GM21737 (cell line): ENCODE measurements around the gene VPS33B.
"Not testable (repeated sequence)": the region's sequence is repeated elsewhere in the genome, so short reads cannot be mapped to it uniquely, and the experiment has no call there.

ENCODE experiments used
- ATAC-seq: cut with Tn5 transposase; IDR thresholded peaks from one replicate; pipeline ENCODE4 v1.9.1; 2021; ENCODE audit warnings: mild to moderate bottlenecking, moderate library complexity; ENCODE audit not compliant: unreplicated experiment

Gene VPS33B

GRCh38 chr15:91032919-91033803 lies 10.8 kb upstream of the VPS33B start:
- no peak for ATAC-seq

- no peak for ATAC-seq
Measured at GRCh38 chr15:91031796-91032195, 9.4 kb upstream of the VPS33B start.

GRCh38 chr15:91027677-91028076 lies 5.3 kb upstream of the VPS33B start:
- ATAC-seq = no peak

- ATAC-seq = no peak
Measured at GRCh38 chr15:91023720-91024119, 1.3 kb upstream of the VPS33B start.

GRCh38 chr15:91022832-91023129 lies 387 bp upstream of the VPS33B start:
- ATAC-seq = no peak

- no peak for ATAC-seq
Measured at GRCh38 chr15:91021516-91022074, 799 bp downstream of the VPS33B start.

- ATAC-seq = no peak
Measured at GRCh38 chr15:91018158-91018557, 4.2 kb downstream of the VPS33B start.

GRCh38 chr15:91017716-91018115 lies 4.7 kb downstream of the VPS33B start:
- ATAC-seq = no peak

GRCh38 chr15:91013701-91014100 lies 8.7 kb downstream of the VPS33B start:
- not testable (repeated sequence) for ATAC-seq

GRCh38 chr15:91007266-91007665 lies 15.1 kb downstream of the VPS33B start:
- no peak for ATAC-seq

GRCh38 chr15:91001209-91001608 lies 21.2 kb downstream of the VPS33B start:
- no peak for ATAC-seq

- ATAC-seq = no peak
Measured at GRCh38 chr15:90998737-90999136, 23.7 kb downstream of the VPS33B start.

GRCh38 chr15:90994417-90995311 lies 27.7 kb downstream of the VPS33B start, which contains the start of gene PRC1:
Gene PRC1 (minus strand): TSS chr15:90994535. CDS start chr15:90994417, 118 bp downstream.
- peak; percentile 96 for ATAC-seq

GRCh38 chr15:90994059-90994416 lies 28.4 kb downstream of the VPS33B start:
- ATAC-seq = peak; percentile 20

- no peak for ATAC-seq
Measured at GRCh38 chr15:90991587-90992285, 30.7 kb downstream of the VPS33B start.

- ATAC-seq = no peak
Measured at GRCh38 chr15:90990446-90990845, 31.9 kb downstream of the VPS33B start.

GRCh38 chr15:90989040-90989768 lies 33.2 kb downstream of the VPS33B start:
- no peak for ATAC-seq

- ATAC-seq = no peak
Measured at GRCh38 chr15:90988296-90988695, 34.1 kb downstream of the VPS33B start.

GRCh38 chr15:90987561-90988141 lies 34.7 kb downstream of the VPS33B start:
- no peak for ATAC-seq
